ENCODE data around the gene GAB1. TPM values are rescaled to one million over a fixed set of nuclear protein-coding genes. Genes with fewer than 3 reads are reported as not detected.

GAB1 gene
- total and polyA plus RNA-seq, 4 donors, result 2.4 to 31.3 (median 6.9) TPM

DNA sequence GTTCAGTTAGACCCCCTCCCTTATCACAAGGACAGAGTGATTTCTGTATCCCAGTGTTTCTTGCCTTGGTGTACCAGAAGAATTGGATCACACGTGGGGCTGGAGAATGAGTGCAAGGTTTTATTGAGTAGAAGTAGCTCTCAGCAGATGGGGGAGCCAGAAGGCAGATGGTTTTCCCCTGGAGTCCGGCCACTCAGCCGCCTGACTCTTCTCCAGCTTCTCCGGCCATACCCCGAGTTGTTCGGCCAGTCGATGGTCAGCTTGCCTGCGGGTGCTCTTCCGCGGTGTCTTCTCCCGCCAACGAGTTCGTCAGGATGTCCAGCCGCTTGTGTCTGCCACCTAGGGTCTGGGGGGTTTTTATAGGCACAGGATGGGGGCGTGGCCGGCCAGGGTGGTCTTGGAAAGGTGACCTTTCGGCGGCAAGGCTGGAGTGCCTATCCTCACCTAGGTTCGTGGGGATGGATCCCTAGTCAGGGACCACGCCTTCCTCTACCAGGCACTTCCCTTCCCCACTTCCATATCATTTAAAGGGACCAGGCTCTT is 14.5 kb downstream of the GAB1 start:
- peak overlapping the region in 1 of 2 donors; percentile 34 for H3K27ac ChIP-seq (ENCODE audit: low read depth in 1 of 2, low read length in 2 of 2)
- H3K4me1 ChIP-seq (ENCODE audit: control insufficient read depth in 4 of 4, insufficient read depth in 4 of 4, low read length in 3 of 4), result peaks cover 0 to 23% (median 5%) of the 10 kb centered on the region in 4 donors
- H3K4me3 ChIP-seq (ENCODE audit: low read depth in 1 of 3, low read length in 3 of 3), result no peak overlapping the region
- no peak for DNase-seq (ENCODE audit: low spot score)
- H3K9ac ChIP-seq (ENCODE audit: low read depth in 1 of 2, low read length in 2 of 2), result no peak overlapping the region
- WGBS, result 90% methylated on average over 20 of the region's 20 CpGs
- no peaks in the 10 kb centered on the region for H3K27me3 ChIP-seq (ENCODE audit: control insufficient read depth in 4 of 4, insufficient read depth in 4 of 4, low read length in 3 of 4)
- no peaks in the 10 kb centered on the region for H3K36me3 ChIP-seq (ENCODE audit: control insufficient read depth in 4 of 4, insufficient read depth in 3 of 4, low read depth in 1 of 4, low read length in 3 of 4)
- H3K9me3 ChIP-seq (ENCODE audit: control insufficient read depth in 4 of 4, low read length in 3 of 4), result no peaks in the 10 kb centered on the region
- TF ChIP-seq EGR1 (IDR thresholded peaks at IDR 0.05; ENCODE audit: low read depth in 2 of 2), result no peak
- TF ChIP-seq RAD21 (IDR thresholded peaks at IDR 0.05), result no peak
- TF ChIP-seq NR2F2 (IDR thresholded peaks at IDR 0.05), result no peak
- TF ChIP-seq, protein P1, sequence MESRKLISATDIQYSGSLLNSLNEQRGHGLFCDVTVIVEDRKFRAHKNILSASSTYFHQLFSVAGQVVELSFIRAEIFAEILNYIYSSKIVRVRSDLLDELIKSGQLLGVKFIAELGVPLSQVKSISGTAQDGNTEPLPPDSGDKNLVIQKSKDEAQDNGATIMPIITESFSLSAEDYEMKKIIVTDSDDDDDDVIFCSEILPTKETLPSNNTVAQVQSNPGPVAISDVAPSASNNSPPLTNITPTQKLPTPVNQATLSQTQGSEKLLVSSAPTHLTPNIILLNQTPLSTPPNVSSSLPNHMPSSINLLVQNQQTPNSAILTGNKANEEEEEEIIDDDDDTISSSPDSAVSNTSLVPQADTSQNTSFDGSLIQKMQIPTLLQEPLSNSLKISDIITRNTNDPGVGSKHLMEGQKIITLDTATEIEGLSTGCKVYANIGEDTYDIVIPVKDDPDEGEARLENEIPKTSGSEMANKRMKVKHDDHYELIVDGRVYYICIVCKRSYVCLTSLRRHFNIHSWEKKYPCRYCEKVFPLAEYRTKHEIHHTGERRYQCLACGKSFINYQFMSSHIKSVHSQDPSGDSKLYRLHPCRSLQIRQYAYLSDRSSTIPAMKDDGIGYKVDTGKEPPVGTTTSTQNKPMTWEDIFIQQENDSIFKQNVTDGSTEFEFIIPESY (IDR thresholded peaks at IDR 0.05), result no peak
- TF ChIP-seq, protein P2, sequence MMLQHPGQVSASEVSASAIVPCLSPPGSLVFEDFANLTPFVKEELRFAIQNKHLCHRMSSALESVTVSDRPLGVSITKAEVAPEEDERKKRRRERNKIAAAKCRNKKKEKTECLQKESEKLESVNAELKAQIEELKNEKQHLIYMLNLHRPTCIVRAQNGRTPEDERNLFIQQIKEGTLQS (IDR thresholded peaks at IDR 0.05), result no peak
- TF ChIP-seq YY1 (IDR thresholded peaks at IDR 0.05), result no peak
- no peak for TF ChIP-seq GABPA (IDR thresholded peaks at IDR 0.05 in 1 of 2, conservative IDR thresholded peaks at IDR 0.05 in 1 of 2)
- no peak for TF ChIP-seq TAF1 (conservative IDR thresholded peaks at IDR 0.05)

DNA sequence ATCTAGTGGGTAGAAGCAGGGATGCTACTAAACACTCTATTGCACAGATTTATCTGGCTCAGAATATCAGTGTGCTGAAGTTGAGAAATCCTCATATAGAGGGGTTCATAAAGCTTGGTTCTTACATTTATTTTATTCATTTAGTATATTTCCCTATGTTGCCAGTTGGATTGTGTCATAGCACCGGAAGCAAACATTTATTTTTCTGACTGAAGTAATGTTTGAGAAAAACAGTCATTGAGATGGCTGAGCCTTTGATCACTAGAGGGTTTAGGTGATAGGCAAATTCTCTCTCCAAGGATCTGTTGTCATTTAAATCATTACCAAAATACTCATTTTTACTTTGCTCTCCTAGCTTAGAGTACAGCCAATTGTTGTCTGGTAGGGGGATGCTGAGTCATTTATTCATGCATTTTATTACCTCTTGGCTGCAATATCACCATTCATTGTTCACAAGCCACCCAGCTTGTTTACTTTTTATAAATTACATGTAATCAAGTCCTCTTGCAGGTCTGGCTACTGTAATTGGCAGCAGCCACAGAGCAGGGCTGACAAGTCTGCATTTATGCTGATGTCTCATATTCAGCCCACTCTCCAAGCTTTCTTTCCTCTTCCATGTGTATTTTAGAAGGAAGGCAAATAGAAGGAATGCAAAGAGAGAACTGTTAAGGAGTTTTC is 15.2 kb downstream of the GAB1 start:
- Histone ChIP-seq H3K27me3 (ENCODE audit: control insufficient read depth in 4 of 4, insufficient read depth in 4 of 4, low read length in 3 of 4) (no peaks in the 10 kb centered on the region), H3K4me3 (ENCODE audit: low read depth in 1 of 3, low read length in 3 of 3) (no peak overlapping the region), H3K27ac (ENCODE audit: low read depth in 1 of 2, low read length in 2 of 2) (peak overlapping the region in 1 of 2 donors; percentile 34), H3K36me3 (ENCODE audit: control insufficient read depth in 4 of 4, insufficient read depth in 3 of 4, low read depth in 1 of 4, low read length in 3 of 4) (no peaks in the 10 kb centered on the region), H3K4me1 (ENCODE audit: control insufficient read depth in 4 of 4, insufficient read depth in 4 of 4, low read length in 3 of 4) (peaks cover 0 to 30% (median 5%) of the 10 kb centered on the region in 4 donors), H3K9me3 (ENCODE audit: control insufficient read depth in 4 of 4, low read length in 3 of 4) (no peaks in the 10 kb centered on the region), H3K9ac (ENCODE audit: low read depth in 1 of 2, low read length in 2 of 2) (no peak overlapping the region)
- WGBS, result 23% methylated on average over 1 of the region's 1 CpG
- DNase-seq (ENCODE audit: low spot score), result no peak
- TF ChIP-seq GABPA (IDR thresholded peaks at IDR 0.05 in 1 of 2, conservative IDR thresholded peaks at IDR 0.05 in 1 of 2) (no peak), SP1 (IDR thresholded peaks at IDR 0.05) (no peak), JUND (IDR thresholded peaks at IDR 0.05) (no peak), NR2F2 (IDR thresholded peaks at IDR 0.05) (no peak), HNF4G (IDR thresholded peaks at IDR 0.05) (no peak), HNF4A (conservative IDR thresholded peaks at IDR 0.05) (no peak), YY1 (IDR thresholded peaks at IDR 0.05) (no peak), TAF1 (conservative IDR thresholded peaks at IDR 0.05) (no peak), RXRA (IDR thresholded peaks at IDR 0.05) (no peak)
- TF ChIP-seq, protein P3, sequence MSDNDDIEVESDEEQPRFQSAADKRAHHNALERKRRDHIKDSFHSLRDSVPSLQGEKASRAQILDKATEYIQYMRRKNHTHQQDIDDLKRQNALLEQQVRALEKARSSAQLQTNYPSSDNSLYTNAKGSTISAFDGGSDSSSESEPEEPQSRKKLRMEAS (IDR thresholded peaks at IDR 0.05), result no peak
- TF ChIP-seq, protein P4, sequence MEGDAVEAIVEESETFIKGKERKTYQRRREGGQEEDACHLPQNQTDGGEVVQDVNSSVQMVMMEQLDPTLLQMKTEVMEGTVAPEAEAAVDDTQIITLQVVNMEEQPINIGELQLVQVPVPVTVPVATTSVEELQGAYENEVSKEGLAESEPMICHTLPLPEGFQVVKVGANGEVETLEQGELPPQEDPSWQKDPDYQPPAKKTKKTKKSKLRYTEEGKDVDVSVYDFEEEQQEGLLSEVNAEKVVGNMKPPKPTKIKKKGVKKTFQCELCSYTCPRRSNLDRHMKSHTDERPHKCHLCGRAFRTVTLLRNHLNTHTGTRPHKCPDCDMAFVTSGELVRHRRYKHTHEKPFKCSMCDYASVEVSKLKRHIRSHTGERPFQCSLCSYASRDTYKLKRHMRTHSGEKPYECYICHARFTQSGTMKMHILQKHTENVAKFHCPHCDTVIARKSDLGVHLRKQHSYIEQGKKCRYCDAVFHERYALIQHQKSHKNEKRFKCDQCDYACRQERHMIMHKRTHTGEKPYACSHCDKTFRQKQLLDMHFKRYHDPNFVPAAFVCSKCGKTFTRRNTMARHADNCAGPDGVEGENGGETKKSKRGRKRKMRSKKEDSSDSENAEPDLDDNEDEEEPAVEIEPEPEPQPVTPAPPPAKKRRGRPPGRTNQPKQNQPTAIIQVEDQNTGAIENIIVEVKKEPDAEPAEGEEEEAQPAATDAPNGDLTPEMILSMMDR (IDR thresholded peaks at IDR 0.05; ENCODE audit: low read depth, low read length, missing input control), result no peak
- TF ChIP-seq, protein P5, sequence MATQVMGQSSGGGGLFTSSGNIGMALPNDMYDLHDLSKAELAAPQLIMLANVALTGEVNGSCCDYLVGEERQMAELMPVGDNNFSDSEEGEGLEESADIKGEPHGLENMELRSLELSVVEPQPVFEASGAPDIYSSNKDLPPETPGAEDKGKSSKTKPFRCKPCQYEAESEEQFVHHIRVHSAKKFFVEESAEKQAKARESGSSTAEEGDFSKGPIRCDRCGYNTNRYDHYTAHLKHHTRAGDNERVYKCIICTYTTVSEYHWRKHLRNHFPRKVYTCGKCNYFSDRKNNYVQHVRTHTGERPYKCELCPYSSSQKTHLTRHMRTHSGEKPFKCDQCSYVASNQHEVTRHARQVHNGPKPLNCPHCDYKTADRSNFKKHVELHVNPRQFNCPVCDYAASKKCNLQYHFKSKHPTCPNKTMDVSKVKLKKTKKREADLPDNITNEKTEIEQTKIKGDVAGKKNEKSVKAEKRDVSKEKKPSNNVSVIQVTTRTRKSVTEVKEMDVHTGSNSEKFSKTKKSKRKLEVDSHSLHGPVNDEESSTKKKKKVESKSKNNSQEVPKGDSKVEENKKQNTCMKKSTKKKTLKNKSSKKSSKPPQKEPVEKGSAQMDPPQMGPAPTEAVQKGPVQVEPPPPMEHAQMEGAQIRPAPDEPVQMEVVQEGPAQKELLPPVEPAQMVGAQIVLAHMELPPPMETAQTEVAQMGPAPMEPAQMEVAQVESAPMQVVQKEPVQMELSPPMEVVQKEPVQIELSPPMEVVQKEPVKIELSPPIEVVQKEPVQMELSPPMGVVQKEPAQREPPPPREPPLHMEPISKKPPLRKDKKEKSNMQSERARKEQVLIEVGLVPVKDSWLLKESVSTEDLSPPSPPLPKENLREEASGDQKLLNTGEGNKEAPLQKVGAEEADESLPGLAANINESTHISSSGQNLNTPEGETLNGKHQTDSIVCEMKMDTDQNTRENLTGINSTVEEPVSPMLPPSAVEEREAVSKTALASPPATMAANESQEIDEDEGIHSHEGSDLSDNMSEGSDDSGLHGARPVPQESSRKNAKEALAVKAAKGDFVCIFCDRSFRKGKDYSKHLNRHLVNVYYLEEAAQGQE (IDR thresholded peaks at IDR 0.05), result no peak
- TF ChIP-seq, protein P2 (IDR thresholded peaks at IDR 0.05), result no peak
- TF ChIP-seq, protein P1 (IDR thresholded peaks at IDR 0.05), result no peak

Measured in liver (tissue), 9 donors.